GM12865 (cell line): Measurements from ENCODE around the gene TBL2.
A peak's percentile ranks its signal among the peaks of the same experiment; 100 is the strongest.
"Not testable (repeated sequence)": the region's sequence is repeated elsewhere in the genome, so short reads cannot be mapped to it uniquely, and the experiment has no call there.

Source experiments
- DNase-seq: peaks from one replicate; pipeline ENCODE4 v3.0.0; 2010; ENCODE audit warnings: low read depth
- H3K4me3 ChIP-seq: 2 replicates; pipeline ENCODE4 v1.5.1; 2011; ENCODE audit warnings: mild to moderate bottlenecking, low read depth, low read length, control low read depth
- CTCF ChIP-seq: IDR thresholded peaks from 2 replicates; pipeline ENCODE4 v1.5.1; 2011; ENCODE audit warnings: low read length, control low read depth, low read depth, inconsistent platforms; ENCODE audit not compliant: insufficient read depth; ENCODE audit errors: missing control alignments

TBL2 gene

DNA sequence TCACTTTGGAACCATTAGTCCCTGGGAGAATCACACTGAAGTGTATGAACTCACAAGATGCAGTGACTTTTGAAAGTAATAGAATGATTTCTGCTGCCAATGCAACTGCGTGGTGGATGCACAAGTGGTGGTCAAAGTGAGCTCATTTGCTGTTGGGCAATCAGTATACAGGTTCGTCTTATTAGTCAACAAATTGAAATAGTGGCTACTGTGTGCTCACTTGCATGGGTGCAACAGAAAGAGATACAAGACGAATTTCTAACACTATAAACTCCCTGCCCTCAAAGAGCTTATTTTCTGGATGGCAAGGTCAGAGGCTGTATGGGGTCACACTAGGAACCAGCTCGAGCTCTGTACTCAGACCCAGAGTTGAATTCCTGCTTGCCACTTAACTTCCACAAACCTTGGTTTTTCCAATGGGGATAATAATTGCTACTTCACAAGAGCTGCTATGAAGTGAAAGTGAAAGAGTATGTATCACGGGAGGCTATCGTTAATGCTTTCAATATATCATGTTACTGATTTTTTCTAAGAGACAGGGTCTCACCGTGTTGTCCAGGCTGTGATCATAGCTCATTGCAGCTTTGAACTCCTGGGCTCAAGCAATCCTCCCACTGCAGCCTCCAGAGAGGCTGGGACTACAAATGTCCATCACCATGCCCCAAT is 12.6 kb downstream of the TBL2 start:
- TF ChIP-seq CTCF: no peak
- no peak for DNase-seq
- H3K4me3 ChIP-seq: no peak overlapping the region; the same call in none of the 2 replicates

DNA sequence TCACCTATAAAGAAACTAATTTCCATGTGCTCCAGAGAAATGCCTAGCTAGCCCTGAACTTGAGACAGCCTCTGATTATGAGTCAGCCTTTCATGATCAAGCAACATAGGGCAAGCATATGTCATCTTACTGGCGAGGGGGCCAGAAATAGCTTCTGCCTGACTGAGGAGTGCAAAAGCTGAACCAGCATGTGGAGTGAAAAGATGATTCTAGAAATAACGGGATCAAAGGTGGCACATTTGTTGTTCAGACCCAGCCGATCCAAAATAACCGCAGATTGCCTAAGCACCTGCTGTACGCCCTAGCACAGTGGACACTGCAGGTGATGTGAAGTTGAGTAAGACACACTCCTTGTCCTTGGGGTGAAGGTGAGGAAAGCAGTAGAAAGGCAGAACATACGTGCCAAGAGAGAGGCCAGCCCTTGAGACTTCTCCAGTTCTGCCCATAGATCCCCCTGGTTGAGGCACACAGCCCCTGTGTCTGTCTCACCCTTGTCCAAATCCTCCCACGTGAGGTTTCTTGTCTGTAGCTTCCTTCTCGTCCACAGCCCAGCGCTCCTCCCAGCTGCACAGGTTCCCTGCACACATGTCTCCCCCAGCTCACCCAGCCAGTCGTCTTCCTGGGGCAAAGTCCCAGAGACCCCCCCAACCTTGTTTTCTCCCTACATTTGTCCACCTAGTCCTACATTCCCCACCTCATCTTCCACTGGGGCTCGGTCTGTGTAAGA is 18.1 kb downstream of the TBL2 start:
- no peak for TF ChIP-seq CTCF
- peak; percentile 71 for DNase-seq
- H3K4me3 ChIP-seq: no peak overlapping the region

- peak; percentile 87 for DNase-seq
These were observed 20.8 kb downstream of the TBL2 start, which contains the start of gene BCL7B for GRCh38 chr7:73557397-73558257. BCL7B (minus strand) TSS chr7:73557690; CDS start chr7:73557578, 112 bp downstream.

DNA sequence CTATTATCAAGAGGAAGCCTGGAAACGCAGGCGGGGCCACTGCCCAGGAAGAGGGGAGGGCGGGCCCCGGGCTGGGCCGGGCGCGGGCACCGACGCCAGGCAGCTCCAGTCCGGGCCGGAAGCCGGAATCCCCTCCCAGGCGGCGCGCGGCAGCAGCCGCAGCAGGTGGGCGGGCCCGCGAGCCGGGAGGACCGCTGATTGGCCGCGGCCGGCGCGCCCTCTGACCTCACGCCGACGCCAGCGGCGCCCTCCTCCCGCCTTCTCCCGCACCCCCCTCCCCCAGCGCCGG is 21.3 kb downstream of the TBL2 start:
- peak overlapping the region; percentile 99 for H3K4me3 ChIP-seq
- TF ChIP-seq CTCF: no peak
- peak; percentile 96 for DNase-seq

More at GRCh38 chr7:73557397-73558257, 20.8 kb downstream of the TBL2 start, which contains the start of gene BCL7B:
- TF ChIP-seq CTCF: no peak
- peak within 1 kb of the TSS; percentile 99 for H3K4me3 ChIP-seq

- no peak for TF ChIP-seq CTCF
- DNase-seq: no peak
- peak overlapping the region; percentile 99 for H3K4me3 ChIP-seq
These were observed 21.9 kb downstream of the TBL2 start for GRCh38 chr7:73556208-73557107.

GRCh38 chr7:73555411-73555982 is 22.9 kb downstream of the TBL2 start:
- no peak for DNase-seq
- TF ChIP-seq CTCF: no peak
- H3K4me3 ChIP-seq: peak overlapping the region; percentile 99

DNA sequence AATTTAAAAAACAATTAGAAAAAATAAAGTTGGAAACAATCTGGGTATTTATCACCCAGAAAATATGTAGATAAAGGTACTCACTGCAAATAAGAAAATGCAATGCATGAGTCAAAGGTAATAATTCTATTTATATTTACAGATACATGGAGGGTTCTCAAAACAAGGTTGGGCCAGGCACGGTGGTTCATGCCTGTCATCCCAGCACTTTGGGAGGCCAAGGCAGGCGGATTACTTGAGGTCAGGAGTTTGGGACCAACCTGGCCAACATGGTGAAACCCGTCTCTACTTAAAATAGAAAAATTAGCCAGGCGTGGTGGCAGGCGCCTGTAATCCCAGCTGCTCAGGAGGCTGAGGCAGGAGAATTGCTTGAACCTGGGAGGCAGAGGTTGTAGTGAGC is 28.3 kb downstream of the TBL2 start:
- not testable (repeated sequence) for DNase-seq, H3K4me3 ChIP-seq
